K562 (cell line): ENCODE data around the gene CD300A. TPM values are rescaled to one million over a fixed set of nuclear protein-coding genes. Genes with fewer than 3 reads are reported as not detected.

Experiments
- ATAC-seq: fragments of 200-7000 bp; cut with Tn5 transposase; 3 replicates; pipeline ENCODE4 v1.9.1; 2020; ENCODE audit warnings: moderate library complexity
- BruUV-seq: library from RNA; stranded (reverse); fragments of 400-500 nt; replicated peaks from 2 replicates; lab custom pipeline; 2021; lab: Mats Ljungman, UMichigan
- CTCF ChIA-PET: fragments of 300-600 bp; formaldehyde crosslinking; extraction: SDS; loops from one replicate; lab custom pipeline; 2021; ENCODE audit warnings: low intra/inter-chr PET ratio; lab: Yijun Ruan, JAX
- POLR2A ChIA-PET: fragments of 300-600, 350-650 bp; sonication (Branson Sonifier 250); formaldehyde crosslinking; extraction: SDS; loops from one replicate; lab custom pipeline; 2021; ENCODE audit warnings: antibody characterized with exemption, inconsistent platforms; lab: Yijun Ruan, JAX
- DNase-seq, 4 experiments: peaks; one replicate each; pipeline versions ENCODE4 v3.0.0 to v3.0.0-alpha.2; 2011 to 2018; ENCODE audit warnings: low spot score in 3 of 4, mixed read lengths in 3 of 4; ENCODE audit errors: extremely low read depth in 1 of 4
- FAIRE-seq: peaks from 2 replicates; lab custom pipeline; 2011; peaks lifted over from hg19 to GRCh38; lab: Jason Lieb, UNC
- H2AFZ ChIP-seq: 2 replicates; pipeline ENCODE4 v1.6.0; 2011; ENCODE audit warnings: low read depth, low read length, control low read depth, inconsistent platforms
- H3K27ac ChIP-seq: fragments of 200-600 bp; 3 replicates; pipeline ENCODE4 v1.8.0; 2011; ENCODE audit warnings: low read depth, mild to moderate bottlenecking, control low read depth, inconsistent platforms, low read length, moderate library complexity, mixed read lengths; ENCODE audit errors: extremely low read depth
- H3K27me3 ChIP-seq, 2 experiments: fragments of 300-600 bp in 1 of 2; 2 replicates in 1 of 2; 3 replicates in 1 of 2; pipeline versions ENCODE4 v1.6.0 to v1.8.0; 2011; ENCODE audit warnings: inconsistent platforms in 2 of 2, low read length in 2 of 2, mild to moderate bottlenecking in 1 of 2, mixed read lengths in 1 of 2, moderate library complexity in 1 of 2; ENCODE audit not compliant: control insufficient read depth in 2 of 2, insufficient read depth in 2 of 2
- H3K36me3 ChIP-seq: fragments of 300-600 bp; 3 replicates; pipeline ENCODE4 v1.8.0; 2011; ENCODE audit warnings: mild to moderate bottlenecking, low read length, inconsistent platforms; ENCODE audit not compliant: control insufficient read depth, insufficient read depth
- H3K4me1 ChIP-seq, 2 experiments: fragments of 200-600 bp in 1 of 2; replicated peaks in 1 of 2; 2 replicates in 1 of 2; 3 replicates in 1 of 2; pipeline versions ENCODE4 v1.5.1 to v1.8.0; 2011; ENCODE audit warnings: inconsistent platforms in 2 of 2, low read length in 2 of 2, mild to moderate bottlenecking in 1 of 2, mixed read lengths in 1 of 2, moderate library complexity in 1 of 2; ENCODE audit not compliant: control insufficient read depth in 2 of 2, insufficient read depth in 2 of 2
- H3K4me2 ChIP-seq: 2 replicates; pipeline ENCODE4 v1.6.1; 2011; ENCODE audit warnings: low read length, control low read depth, inconsistent platforms, mixed read lengths; ENCODE audit not compliant: insufficient read depth
- H3K4me3 ChIP-seq: fragments of 200-600 bp; sonication (generic), shearing (Covaris generic); 2 replicates; pipeline ENCODE4 v1.5.1; 2016; ENCODE audit warnings: control low read depth, inconsistent platforms
- H3K79me2 ChIP-seq: fragments of 200-600 bp; 3 replicates; pipeline ENCODE4 v1.8.0; 2011; ENCODE audit warnings: low read length, inconsistent platforms; ENCODE audit not compliant: control insufficient read depth, insufficient read depth
- H3K9ac ChIP-seq, 2 experiments: 2 replicates each; pipeline versions ENCODE4 v1.6.0 to v1.6.1; 2011; ENCODE audit warnings: low read depth in 2 of 2, low read length in 2 of 2, control low read depth in 1 of 2, inconsistent platforms in 1 of 2, mild to moderate bottlenecking in 1 of 2, mixed read lengths in 1 of 2; ENCODE audit not compliant: insufficient read depth in 1 of 2
- H3K9me1 ChIP-seq: one replicate; pipeline ENCODE4 v1.6.0; 2011; ENCODE audit warnings: inconsistent platforms, mild to moderate bottlenecking, low read length, moderate library complexity; ENCODE audit not compliant: control insufficient read depth, insufficient read depth
- H3K9me3 ChIP-seq: replicated peaks from 2 replicates; pipeline ENCODE4 v1.5.1; 2011; ENCODE audit warnings: low read depth, low read length, inconsistent platforms; ENCODE audit not compliant: control insufficient read depth, insufficient read depth
- H4K20me1 ChIP-seq: replicated peaks from 2 replicates; pipeline ENCODE4 v1.6.1; 2011; ENCODE audit warnings: low read length, inconsistent platforms, mixed read lengths; ENCODE audit not compliant: control insufficient read depth, insufficient read depth
- HIVEP1 ChIP-seq: fragments of 250-450 bp; sonication (Bioruptor Pico); IDR thresholded peaks from 2 replicates; pipeline ENCODE4 v1.4.0; 2020; ENCODE audit warnings: mild to moderate bottlenecking
- KHSRP ChIP-seq: fragments of 450-650 bp; IDR thresholded peaks from 2 replicates; pipeline ENCODE4 v1.6.1; 2017
- TAL1 ChIP-seq: fragments of 450-650 bp; IDR thresholded peaks from 2 replicates; pipeline ENCODE4 v1.6.1; 2016; ENCODE audit warnings: mild to moderate bottlenecking
- ZNF507 ChIP-seq: conservative IDR thresholded peaks from 2 replicates; pipeline ENCODE4 v1.6.1; 2017; ENCODE audit warnings: missing genetic modification characterization, missing compliant biosample characterization
- ZNF583 ChIP-seq: fragments of 250-450 bp; sonication (Bioruptor Pico); IDR thresholded peaks from 2 replicates; pipeline ENCODE4 v1.4.0; 2020
- WGBS: fragments of 100-300 bp; shearing (Covaris generic); methylation state at CpG from one replicate; pipeline ENCODE4 v1.1.6; 2016; ENCODE audit warnings: low coverage, mixed read lengths; ENCODE audit not compliant: insufficient coverage; ENCODE audit errors: missing lambda C conversion rate; 5-methylcytosine and 5-hydroxymethylcytosine counted together
- in situ Hi-C: fragments of 300-500 bp; cut with MboI; formaldehyde crosslinking; loops from 4 replicates; pipeline ENCODE4 v1.15.0; 2018; ENCODE audit warnings: inconsistent platforms, mixed read lengths
- intact Hi-C: fragments of 100-400 bp; cut with micrococcal nuclease; formaldehyde crosslinking; loops from 2 replicates; pipeline ENCODE4 v1.14.2; 2022
- polyA plus RNA-seq, 8 experiments: library from polyadenylated mRNA; depleted of rRNA in 4 of 8; stranded (reverse) in 5 of 8; unstranded in 3 of 8; fragments of >200 nt; fragmentation: Nextera tagmentation in 2 of 8; fragmentation: Illumina TruSeq in 1 of 8; extraction: Ambion mirVana in 2 of 8; extraction: Trizol in 1 of 8; gene quantifications; 2 replicates each; pipeline versions ENCODE4 v1.2.1 to v1.2.3, GENCODE V29; 2011 to 2014; ENCODE audit warnings: inconsistent platforms in 1 of 8, missing spikeins in 1 of 8
- total RNA-seq, 7 experiments: library from RNA; depleted of rRNA in 6 of 7; stranded (reverse); fragments of >200 nt in 6 of 7; fragmentation: Illumina TruSeq in 2 of 7; extraction: Trizol in 2 of 7; gene quantifications; 2 replicates each; pipeline versions ENCODE4 v1.2.1 to v1.2.3, GENCODE V29; 2011 to 2021; ENCODE audit warnings: low replicate concordance in 1 of 7
- TF ChIP-seq, protein P1 (sequence below): sonication (generic); formaldehyde crosslinking; IDR thresholded peaks from 2 replicates; pipeline ENCODE4 v1.4.0; 2020; ENCODE audit warnings: mild to moderate bottlenecking, missing genetic modification reagents

Gene CD300A
- total and polyA plus RNA-seq, 9 of the 15 experiments (the other 6 are each of a cell fraction or from before 2014, with no cell fraction given), result 0.21 to 1.7 (median 0.41) TPM; not detected in 1

GRCh38 chr17:74449773-74450172, 16.7 kb upstream of the CD300A start:
- no peak for ATAC-seq
- 13% methylated on average over 5 of the region's 5 CpGs for WGBS
- Histone ChIP-seq H3K9ac (no peak overlapping the region), H3K4me1 (peaks cover 10 to 25% of the 10 kb centered on the region in 2 experiments; a peak in 4 of 5 replicates), H3K79me2 (no peaks in the 10 kb centered on the region), H3K9me1 (no peaks in the 10 kb centered on the region), H2AFZ (no peak overlapping the region), H3K4me3 (no peak overlapping the region), H3K4me2 (no peak overlapping the region), H4K20me1 (no peaks in the 10 kb centered on the region), H3K27me3 (peaks cover 14 to 55% of the 10 kb centered on the region in 2 experiments; a peak in 4 of 5 replicates), H3K27ac (no peak overlapping the region), H3K9me3 (no peaks in the 10 kb centered on the region), H3K36me3 (no peaks in the 10 kb centered on the region)
- no TSS peak for BruUV-seq
- POLR2A ChIA-PET, result interaction anchor here (0.6 kb wide), 2 partner anchors 12 to 93 kb away, joined by 3 to 4 read pairs; no protein-coding TSS in a partner anchor
- intact Hi-C loops (no loop called here), in situ Hi-C loops (no loop called here)
- DNase-seq, result no peak
- TF ChIP-seq, protein P1, sequence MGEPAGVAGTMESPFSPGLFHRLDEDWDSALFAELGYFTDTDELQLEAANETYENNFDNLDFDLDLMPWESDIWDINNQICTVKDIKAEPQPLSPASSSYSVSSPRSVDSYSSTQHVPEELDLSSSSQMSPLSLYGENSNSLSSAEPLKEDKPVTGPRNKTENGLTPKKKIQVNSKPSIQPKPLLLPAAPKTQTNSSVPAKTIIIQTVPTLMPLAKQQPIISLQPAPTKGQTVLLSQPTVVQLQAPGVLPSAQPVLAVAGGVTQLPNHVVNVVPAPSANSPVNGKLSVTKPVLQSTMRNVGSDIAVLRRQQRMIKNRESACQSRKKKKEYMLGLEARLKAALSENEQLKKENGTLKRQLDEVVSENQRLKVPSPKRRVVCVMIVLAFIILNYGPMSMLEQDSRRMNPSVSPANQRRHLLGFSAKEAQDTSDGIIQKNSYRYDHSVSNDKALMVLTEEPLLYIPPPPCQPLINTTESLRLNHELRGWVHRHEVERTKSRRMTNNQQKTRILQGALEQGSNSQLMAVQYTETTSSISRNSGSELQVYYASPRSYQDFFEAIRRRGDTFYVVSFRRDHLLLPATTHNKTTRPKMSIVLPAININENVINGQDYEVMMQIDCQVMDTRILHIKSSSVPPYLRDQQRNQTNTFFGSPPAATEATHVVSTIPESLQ, result no peak
- TF ChIP-seq KHSRP (no peak), TAL1 (no peak), HIVEP1 (no peak), ZNF583 (CRISPR knock-in tag) (no peak), ZNF507 (no peak)
- no peak for FAIRE-seq
- CTCF ChIA-PET, result no interaction called here
